Mesothelial cell of epicardium (in vitro differentiated cells): ENCODE data around the gene TSC22D3. TPM values are rescaled to one million over a fixed set of nuclear protein-coding genes. Genes with fewer than 3 reads are reported as not detected.
"Not testable (repeated sequence)": the region's sequence is repeated elsewhere in the genome, so short reads cannot be mapped to it uniquely, and the experiment has no call there.

Experiments
- DNase-seq, 2 experiments: peaks; one replicate each; pipeline ENCODE4 v3.0.0; 2021; ENCODE audit warnings: low spot score in 2 of 2; ENCODE audit not compliant: unreplicated experiment in 2 of 2
- H3K27ac Mint-ChIP-seq: 2 replicates; pipeline ENCODE4 v1.8.0; 2021; ENCODE audit warnings: mixed read lengths
- H3K27me3 Mint-ChIP-seq: 2 replicates; pipeline ENCODE4 v1.8.0; 2021; ENCODE audit warnings: low read depth, mixed read lengths
- H3K36me3 Mint-ChIP-seq: 2 replicates; pipeline ENCODE4 v1.8.0; 2021; ENCODE audit warnings: mixed read lengths
- H3K4me1 Mint-ChIP-seq: 2 replicates; pipeline ENCODE4 v1.8.0; 2021; ENCODE audit warnings: mixed read lengths
- H3K4me3 Mint-ChIP-seq: 2 replicates; pipeline ENCODE4 v1.8.0; 2021; ENCODE audit warnings: mild to moderate bottlenecking, moderate library complexity, mixed read lengths
- H3K9me3 Mint-ChIP-seq: 2 replicates; pipeline ENCODE4 v1.8.0; 2021; ENCODE audit warnings: mixed read lengths
- total RNA-seq: library from RNA; stranded (reverse); gene quantifications from 3 replicates; pipeline ENCODE4 v1.2.1, GENCODE V29; 2021
- TF ChIP-seq, protein P1 (sequence below): fragments of 200-600 bp; sonication (generic); IDR thresholded peaks from one replicate; pipeline ENCODE4 v1.5.0; 2021; ENCODE audit warnings: antibody characterized with exemption; ENCODE audit not compliant: unreplicated experiment

The TSC22D3 gene
- total RNA-seq = 32.1 to 37.0 TPM (median 34.4 TPM) in 3 replicates

DNA sequence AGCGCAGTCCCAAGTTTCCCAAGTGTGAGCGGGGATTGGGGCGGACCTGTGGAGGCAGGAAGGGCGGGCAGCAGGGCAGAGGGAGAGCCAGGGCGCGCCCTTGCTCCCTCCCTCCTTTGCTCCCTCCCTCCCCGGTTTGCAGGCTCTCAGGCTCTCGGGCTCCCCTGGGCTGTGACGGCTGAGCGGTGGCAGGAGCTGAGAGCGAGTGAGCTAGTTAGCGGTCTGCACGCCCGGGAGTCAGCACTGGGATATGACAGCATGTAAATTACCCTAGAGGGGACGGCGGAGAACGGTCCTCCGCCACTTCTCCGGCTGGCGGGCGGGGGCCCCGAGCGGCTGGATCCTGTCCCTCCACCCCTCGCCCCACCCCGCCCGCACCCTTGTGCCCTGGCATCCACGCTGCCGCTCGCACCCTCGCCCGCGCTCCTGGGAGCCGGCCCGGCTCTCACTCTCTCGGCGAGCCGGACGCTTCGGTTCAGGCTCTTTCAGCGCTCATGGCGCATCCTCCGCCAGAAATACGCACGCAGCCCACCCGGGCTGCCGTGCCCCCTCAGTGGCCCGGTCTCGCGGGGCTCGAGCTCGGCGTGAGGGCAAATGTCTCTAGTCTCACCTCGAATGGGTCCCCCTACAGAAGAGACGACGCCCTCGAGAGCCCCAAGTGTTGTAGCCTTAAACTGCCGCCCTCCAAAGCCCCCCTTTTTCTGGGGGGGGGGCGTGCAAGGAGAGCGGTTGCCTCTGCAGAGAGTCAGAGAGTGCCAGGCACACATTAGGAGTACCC lies at the start of gene TSC22D3:
Gene TSC22D3 (minus strand): TSS at position 54 of the 778 bp plus-strand sequence. CDS start 368 bp downstream, outside the sequence.
- no peak within 1 kb of the TSS for H3K27ac Mint-ChIP-seq
- DNase-seq = no peak
- peaks cover 10% of the 10 kb centered on the region for H3K4me1 Mint-ChIP-seq
- H3K9me3 Mint-ChIP-seq = no peaks in the 10 kb centered on the region
- H3K4me3 Mint-ChIP-seq = peak within 1 kb of the TSS; percentile 72
- TF ChIP-seq, protein P1, sequence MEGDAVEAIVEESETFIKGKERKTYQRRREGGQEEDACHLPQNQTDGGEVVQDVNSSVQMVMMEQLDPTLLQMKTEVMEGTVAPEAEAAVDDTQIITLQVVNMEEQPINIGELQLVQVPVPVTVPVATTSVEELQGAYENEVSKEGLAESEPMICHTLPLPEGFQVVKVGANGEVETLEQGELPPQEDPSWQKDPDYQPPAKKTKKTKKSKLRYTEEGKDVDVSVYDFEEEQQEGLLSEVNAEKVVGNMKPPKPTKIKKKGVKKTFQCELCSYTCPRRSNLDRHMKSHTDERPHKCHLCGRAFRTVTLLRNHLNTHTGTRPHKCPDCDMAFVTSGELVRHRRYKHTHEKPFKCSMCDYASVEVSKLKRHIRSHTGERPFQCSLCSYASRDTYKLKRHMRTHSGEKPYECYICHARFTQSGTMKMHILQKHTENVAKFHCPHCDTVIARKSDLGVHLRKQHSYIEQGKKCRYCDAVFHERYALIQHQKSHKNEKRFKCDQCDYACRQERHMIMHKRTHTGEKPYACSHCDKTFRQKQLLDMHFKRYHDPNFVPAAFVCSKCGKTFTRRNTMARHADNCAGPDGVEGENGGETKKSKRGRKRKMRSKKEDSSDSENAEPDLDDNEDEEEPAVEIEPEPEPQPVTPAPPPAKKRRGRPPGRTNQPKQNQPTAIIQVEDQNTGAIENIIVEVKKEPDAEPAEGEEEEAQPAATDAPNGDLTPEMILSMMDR = no peak
- H3K27me3 Mint-ChIP-seq = peaks cover 53% of the 10 kb centered on the region
- no peaks in the 10 kb centered on the region for H3K36me3 Mint-ChIP-seq

DNA sequence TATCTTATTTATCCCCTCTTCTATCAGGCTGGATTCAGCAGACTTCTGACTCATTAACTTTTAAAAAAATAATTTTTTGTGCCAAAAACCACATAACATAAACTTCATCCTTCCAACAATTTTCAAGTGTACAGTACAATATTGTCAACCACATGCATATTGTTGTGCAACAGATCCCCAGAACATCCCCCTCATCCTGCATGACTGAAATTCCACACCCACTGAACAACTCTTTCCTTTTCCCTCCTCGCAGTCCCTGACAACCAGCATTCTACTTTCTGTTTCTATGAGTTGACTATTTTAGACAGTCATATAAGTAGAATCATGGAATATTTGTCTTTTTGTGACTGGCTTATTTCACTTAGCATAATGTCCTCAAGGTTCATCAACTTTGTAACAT lies 47.9 kb upstream of the TSC22D3 start:
- no peak overlapping the region for H3K4me3 Mint-ChIP-seq
- no peaks in the 10 kb centered on the region for H3K36me3 Mint-ChIP-seq
- H3K27me3 Mint-ChIP-seq = no peaks in the 10 kb centered on the region
- no peak for DNase-seq
- TF ChIP-seq, protein P1 = no peak
- peaks cover 22% of the 10 kb centered on the region for H3K9me3 Mint-ChIP-seq
- peaks cover 22% of the 10 kb centered on the region for H3K4me1 Mint-ChIP-seq
- no peak overlapping the region for H3K27ac Mint-ChIP-seq

DNA sequence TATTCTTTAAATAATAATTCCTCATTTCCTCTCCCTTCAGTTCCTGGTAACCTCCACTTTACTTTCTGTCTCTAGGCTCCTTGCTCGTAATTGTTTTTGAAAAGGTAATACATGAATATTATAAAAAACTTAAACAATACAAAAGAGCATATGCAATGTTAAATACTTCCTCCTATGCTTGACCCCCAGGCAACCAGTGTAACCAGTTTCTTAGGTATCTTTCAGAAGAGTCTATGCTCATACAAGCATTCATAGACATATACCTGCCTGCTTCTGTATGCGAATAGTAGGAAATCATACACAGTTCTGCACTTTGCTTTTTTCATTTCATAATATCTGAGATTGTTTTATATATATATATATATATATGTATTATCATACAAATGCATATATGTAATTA lies 47.5 kb upstream of the TSC22D3 start:
- Mint-ChIP-seq H3K27ac (no peak overlapping the region), H3K4me1 (peaks cover 21% of the 10 kb centered on the region), H3K9me3 (peaks cover 22% of the 10 kb centered on the region), H3K36me3 (no peaks in the 10 kb centered on the region), H3K4me3 (no peak overlapping the region), H3K27me3 (no peaks in the 10 kb centered on the region)
- TF ChIP-seq, protein P1 = no peak
- no peak for DNase-seq

DNA sequence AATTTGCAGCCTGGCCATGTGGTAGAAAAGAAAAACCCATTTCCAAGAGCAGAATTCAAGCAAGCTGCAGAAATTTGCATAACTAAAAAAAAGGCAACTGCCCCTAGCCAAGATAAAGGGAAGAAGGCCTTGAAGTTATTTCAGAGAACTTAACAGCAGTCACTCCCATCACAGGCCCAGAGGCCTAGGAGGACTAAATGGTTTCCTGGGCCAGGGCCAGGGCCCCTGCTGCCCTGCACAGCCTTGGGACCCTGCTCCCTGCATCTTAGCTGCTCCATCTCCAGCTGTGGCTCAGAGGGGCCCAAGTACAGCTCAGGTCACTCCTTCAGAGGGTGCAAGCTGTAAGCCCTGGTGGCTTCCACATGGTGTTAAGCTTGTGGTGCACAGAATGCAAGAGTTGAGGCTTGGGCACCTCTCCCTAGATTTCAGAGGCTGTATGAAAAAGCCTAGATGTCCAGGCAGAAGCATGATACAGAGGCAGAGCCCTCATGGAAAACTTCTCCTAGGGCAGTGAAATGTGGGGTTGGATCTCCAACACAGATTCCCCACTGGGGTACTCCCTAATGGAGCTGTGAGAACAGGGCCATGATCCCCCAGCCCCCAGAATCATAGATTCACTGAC lies 43.4 kb upstream of the TSC22D3 start:
- no peak for DNase-seq
- no peaks in the 10 kb centered on the region for H3K27me3 Mint-ChIP-seq
- no peak overlapping the region for H3K27ac Mint-ChIP-seq
- H3K36me3 Mint-ChIP-seq = no peaks in the 10 kb centered on the region
- H3K4me3 Mint-ChIP-seq = no peak overlapping the region
- H3K9me3 Mint-ChIP-seq = peaks cover 21% of the 10 kb centered on the region
- peaks cover 4% of the 10 kb centered on the region for H3K4me1 Mint-ChIP-seq
- TF ChIP-seq, protein P1 = no peak

DNA sequence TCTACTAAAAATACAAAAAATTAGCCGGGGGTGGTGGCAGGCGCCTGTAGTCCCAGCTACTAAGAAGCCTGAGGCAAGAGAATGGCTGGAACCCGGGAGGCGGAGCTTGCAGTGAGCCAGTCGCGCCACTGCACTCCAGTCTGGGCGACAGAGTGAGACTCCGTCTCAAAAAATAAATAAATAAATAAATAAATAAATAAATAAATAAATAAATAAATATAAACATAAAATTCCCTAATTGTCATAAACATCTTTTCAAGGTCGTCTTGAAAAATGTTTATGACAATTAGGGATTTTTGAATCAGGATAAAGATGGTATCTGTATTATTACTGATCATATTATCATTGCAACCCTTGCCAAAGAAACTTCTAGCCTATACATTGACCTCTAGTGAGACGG lies 34.5 kb upstream of the TSC22D3 start:
- not testable (repeated sequence) for DNase-seq, H3K4me1 Mint-ChIP-seq, H3K4me3 Mint-ChIP-seq, H3K27ac Mint-ChIP-seq, H3K36me3 Mint-ChIP-seq, H3K27me3 Mint-ChIP-seq
- peaks cover 40% of the 10 kb centered on the region for H3K9me3 Mint-ChIP-seq

DNA sequence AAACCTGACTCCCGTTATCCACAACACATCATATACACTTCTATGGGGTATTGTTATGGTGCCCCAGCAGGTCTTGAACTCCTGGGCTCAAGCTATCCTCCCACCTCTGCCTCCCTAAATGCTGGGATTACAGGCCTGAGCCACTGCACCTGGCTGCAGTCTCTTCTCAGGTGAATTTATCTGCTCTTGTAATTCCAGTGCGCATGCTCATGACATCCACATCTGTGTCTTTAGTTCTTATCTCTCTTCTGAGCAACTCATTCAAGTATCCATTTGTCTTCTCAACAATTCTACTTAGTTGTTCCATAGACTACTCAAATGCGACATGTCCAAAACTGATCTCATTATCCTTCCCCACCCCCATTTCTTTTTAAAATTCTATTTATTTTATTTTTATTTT lies 29.6 kb upstream of the TSC22D3 start:
- Mint-ChIP-seq H3K9me3 (peaks cover 38% of the 10 kb centered on the region), H3K27ac (no peak overlapping the region), H3K4me3 (no peak overlapping the region)

More for the DNA sequence above, 29.6 kb upstream of the TSC22D3 start:
- TF ChIP-seq, protein P1 = no peak
- no peak for DNase-seq
- Mint-ChIP-seq H3K4me1 (no peaks in the 10 kb centered on the region), H3K27me3 (no peaks in the 10 kb centered on the region), H3K36me3 (no peaks in the 10 kb centered on the region)
